ENCODE results near the gene PCP4. TPM values are rescaled to one million over a fixed set of nuclear protein-coding genes. Genes with fewer than 3 reads are reported as not detected.

Gene PCP4
- total RNA-seq, 1 donor from 2014 or later, result not detected

- peaks cover 9% of the 10 kb centered on the region for H3K4me1 ChIP-seq
- no peak overlapping the region for H3K4me3 ChIP-seq
- H3K9me3 ChIP-seq (ENCODE audit: low read depth), result no peaks in the 10 kb centered on the region
- peaks cover 5% of the 10 kb centered on the region for H3F3A ChIP-seq (ENCODE audit: low read depth)
- H3K79me2 ChIP-seq (ENCODE audit: low read depth), result no peaks in the 10 kb centered on the region
- H3K9me3 Mint-ChIP-seq, result no peaks in the 10 kb centered on the region
- H3K4me2 ChIP-seq, result no peak overlapping the region
- H3K27ac ChIP-seq, result no peak overlapping the region
- H3K27me3 Mint-ChIP-seq (ENCODE audit: insufficient read depth, low read depth), result peaks cover 2% of the 10 kb centered on the region
- H3K27ac Mint-ChIP-seq, result no peak overlapping the region
- no peak overlapping the region for H3K9ac ChIP-seq
- DNase-seq (ENCODE audit: low spot score), result no peak
- no peaks in the 10 kb centered on the region for H3K36me3 Mint-ChIP-seq
- no peak for TF ChIP-seq EZH2phosphoT487 (IDR thresholded peaks at IDR 0.05)
- TF ChIP-seq, protein P1, sequence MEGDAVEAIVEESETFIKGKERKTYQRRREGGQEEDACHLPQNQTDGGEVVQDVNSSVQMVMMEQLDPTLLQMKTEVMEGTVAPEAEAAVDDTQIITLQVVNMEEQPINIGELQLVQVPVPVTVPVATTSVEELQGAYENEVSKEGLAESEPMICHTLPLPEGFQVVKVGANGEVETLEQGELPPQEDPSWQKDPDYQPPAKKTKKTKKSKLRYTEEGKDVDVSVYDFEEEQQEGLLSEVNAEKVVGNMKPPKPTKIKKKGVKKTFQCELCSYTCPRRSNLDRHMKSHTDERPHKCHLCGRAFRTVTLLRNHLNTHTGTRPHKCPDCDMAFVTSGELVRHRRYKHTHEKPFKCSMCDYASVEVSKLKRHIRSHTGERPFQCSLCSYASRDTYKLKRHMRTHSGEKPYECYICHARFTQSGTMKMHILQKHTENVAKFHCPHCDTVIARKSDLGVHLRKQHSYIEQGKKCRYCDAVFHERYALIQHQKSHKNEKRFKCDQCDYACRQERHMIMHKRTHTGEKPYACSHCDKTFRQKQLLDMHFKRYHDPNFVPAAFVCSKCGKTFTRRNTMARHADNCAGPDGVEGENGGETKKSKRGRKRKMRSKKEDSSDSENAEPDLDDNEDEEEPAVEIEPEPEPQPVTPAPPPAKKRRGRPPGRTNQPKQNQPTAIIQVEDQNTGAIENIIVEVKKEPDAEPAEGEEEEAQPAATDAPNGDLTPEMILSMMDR (IDR thresholded peaks at IDR 0.05), result no peak
- no peak for TF ChIP-seq EZH2 (IDR thresholded peaks at IDR 0.05)
- no peaks in the 10 kb centered on the region for H3K27me3 ChIP-seq
- no peak overlapping the region for H3K4me3 Mint-ChIP-seq
- no peaks in the 10 kb centered on the region for H4K20me1 ChIP-seq (ENCODE audit: low read depth)
- no peak overlapping the region for H2AFZ ChIP-seq (replicated peaks)
- H3K36me3 ChIP-seq, result no peaks in the 10 kb centered on the region
- peaks cover 23% of the 10 kb centered on the region for H3K4me1 Mint-ChIP-seq
These were observed 15.1 kb downstream of the PCP4 start for GRCh38 chr21:39882151-39882838.

GRCh38 chr21:39882839-39883195, 15.6 kb downstream of the PCP4 start:
- H3F3A ChIP-seq (ENCODE audit: low read depth), result peaks cover 5% of the 10 kb centered on the region
- H3K9me3 ChIP-seq (ENCODE audit: low read depth), result no peaks in the 10 kb centered on the region
- H3K4me1 Mint-ChIP-seq, result peaks cover 23% of the 10 kb centered on the region
- H3K4me1 ChIP-seq, result peaks cover 9% of the 10 kb centered on the region
- no peak overlapping the region for H3K27ac Mint-ChIP-seq
- H3K79me2 ChIP-seq (ENCODE audit: low read depth), result no peaks in the 10 kb centered on the region
- H3K4me2 ChIP-seq, result no peak overlapping the region
- no peak overlapping the region for H3K4me3 Mint-ChIP-seq
- H2AFZ ChIP-seq (replicated peaks), result no peak overlapping the region
- H3K27ac ChIP-seq, result no peak overlapping the region
- TF ChIP-seq, protein P1 (IDR thresholded peaks at IDR 0.05), result no peak
- TF ChIP-seq EZH2phosphoT487 (IDR thresholded peaks at IDR 0.05) (no peak), EZH2 (IDR thresholded peaks at IDR 0.05) (no peak)
- no peaks in the 10 kb centered on the region for H3K9me3 Mint-ChIP-seq
- no peak overlapping the region for H3K9ac ChIP-seq
- H3K36me3 Mint-ChIP-seq, result no peaks in the 10 kb centered on the region
- H4K20me1 ChIP-seq (ENCODE audit: low read depth), result no peaks in the 10 kb centered on the region
- H3K4me3 ChIP-seq, result no peak overlapping the region
- no peaks in the 10 kb centered on the region for H3K36me3 ChIP-seq
- no peak for DNase-seq (ENCODE audit: low spot score)
- no peaks in the 10 kb centered on the region for H3K27me3 ChIP-seq
- peaks cover 2% of the 10 kb centered on the region for H3K27me3 Mint-ChIP-seq (ENCODE audit: insufficient read depth, low read depth)

DNA sequence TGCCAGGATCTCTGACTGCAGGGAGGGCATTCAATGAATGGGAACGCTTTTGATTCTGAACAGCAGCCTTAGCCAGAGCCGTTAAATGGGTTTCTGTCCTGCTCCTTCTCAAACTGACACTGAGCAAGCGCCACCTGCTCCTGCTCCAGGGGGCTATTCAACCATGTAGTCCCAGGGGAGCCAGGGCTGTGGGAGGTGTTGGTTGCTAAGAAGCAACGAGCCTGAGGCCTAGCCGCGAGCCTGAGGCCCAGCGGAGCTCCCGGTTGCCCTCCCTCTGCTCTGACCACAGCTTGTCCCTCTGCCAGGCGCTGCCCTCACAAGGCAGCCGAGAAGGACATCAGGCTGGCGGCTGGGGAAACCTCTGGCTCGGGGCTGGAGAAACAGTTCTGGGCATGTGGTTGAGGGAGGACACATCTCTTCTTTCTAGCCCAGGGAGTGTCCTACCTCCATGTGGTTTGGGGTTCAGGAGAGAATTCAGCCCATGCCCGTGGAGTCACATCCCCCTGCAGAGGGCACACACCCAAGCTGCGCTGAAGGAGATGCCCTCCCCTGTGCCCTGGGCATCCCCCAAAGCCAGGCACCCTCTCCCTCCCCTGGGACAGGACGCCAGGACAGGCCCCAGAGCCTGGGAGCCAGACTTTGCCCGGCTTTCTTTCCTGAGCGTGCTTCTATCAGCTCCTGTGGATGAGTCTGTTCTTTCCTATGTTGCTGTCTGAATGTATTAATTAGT, 18.0 kb downstream of the PCP4 start:
- Histone ChIP-seq H3K9me3 (ENCODE audit: low read depth) (no peaks in the 10 kb centered on the region), H3K27ac (no peak overlapping the region), H3K4me3 (no peak overlapping the region), H3K4me2 (peak overlapping the region; percentile 28), H3K79me2 (ENCODE audit: low read depth) (no peaks in the 10 kb centered on the region), H3K9ac (no peak overlapping the region), H3K27me3 (no peaks in the 10 kb centered on the region), H3K4me1 (peaks cover 9% of the 10 kb centered on the region), H2AFZ (replicated peaks) (peak overlapping the region; percentile 39), H3K36me3 (no peaks in the 10 kb centered on the region), H4K20me1 (ENCODE audit: low read depth) (no peaks in the 10 kb centered on the region), H3F3A (ENCODE audit: low read depth) (peaks cover 5% of the 10 kb centered on the region)
- TF ChIP-seq EZH2 (IDR thresholded peaks at IDR 0.05) (no peak), EZH2phosphoT487 (IDR thresholded peaks at IDR 0.05) (no peak)
- TF ChIP-seq, protein P1 (IDR thresholded peaks at IDR 0.05), result no peak
- Mint-ChIP-seq H3K36me3 (no peaks in the 10 kb centered on the region), H3K27ac (no peak overlapping the region), H3K4me1 (peaks cover 29% of the 10 kb centered on the region), H3K27me3 (ENCODE audit: insufficient read depth, low read depth) (peaks cover 2% of the 10 kb centered on the region), H3K4me3 (no peak overlapping the region), H3K9me3 (no peaks in the 10 kb centered on the region)
- peak; percentile 47 for DNase-seq (ENCODE audit: low spot score)
